ENCODE data around the gene NAV1.

NAV1 gene

DNA sequence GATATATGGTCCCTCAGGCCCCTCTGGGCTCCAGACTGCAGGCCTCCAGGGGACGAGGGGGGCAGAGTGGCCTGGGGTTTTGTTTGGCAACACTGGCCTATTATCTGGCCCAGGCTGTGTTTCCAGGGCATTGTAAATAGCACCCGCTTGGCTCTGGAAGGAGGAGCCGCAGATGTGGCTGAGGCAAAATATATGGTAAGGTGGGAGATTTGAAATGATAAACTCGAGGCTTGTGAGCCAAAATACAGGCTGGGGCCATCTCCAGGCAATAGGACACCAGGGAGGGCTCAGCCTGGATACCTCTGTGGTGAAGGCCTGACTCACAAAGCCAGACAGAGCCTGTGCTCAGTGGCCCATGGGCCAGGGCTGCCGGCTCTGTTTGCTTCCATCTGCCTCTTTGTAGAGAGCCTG, 14.0 kb downstream of the NAV1 start:
- no peaks in the 10 kb centered on the region for H3K36me3 ChIP-seq (ENCODE audit: low read depth)
- no peaks in the 10 kb centered on the region for H3K9me3 ChIP-seq (ENCODE audit: severe bottlenecking)
- no peak overlapping the region for H3K27ac ChIP-seq (ENCODE audit: poor library complexity, severe bottlenecking)
- H3K4me1 ChIP-seq (ENCODE audit: insufficient read depth, poor library complexity, severe bottlenecking): peaks cover 3% of the 10 kb centered on the region
- no peak for TF ChIP-seq CTCF (IDR thresholded peaks at IDR 0.05; ENCODE audit: poor library complexity, severe bottlenecking)
- no peak for DNase-seq (ENCODE audit: low spot score)
- ATAC-seq (ENCODE audit: low read depth): peak; percentile 33; the same call in 1 of the 3 replicates
- H3K4me3 ChIP-seq (ENCODE audit: severe bottlenecking): no peak overlapping the region
- H3K27me3 ChIP-seq (ENCODE audit: insufficient read depth, poor library complexity, severe bottlenecking): no peaks in the 10 kb centered on the region

GRCh38 chr1:201553496-201554189, 14.7 kb downstream of the NAV1 start:
- DNase-seq (ENCODE audit: low spot score) (no peak), ATAC-seq (ENCODE audit: low read depth) (no peak)
- Histone ChIP-seq H3K27ac (ENCODE audit: poor library complexity, severe bottlenecking) (no peak overlapping the region), H3K4me1 (ENCODE audit: insufficient read depth, poor library complexity, severe bottlenecking) (peaks cover 3% of the 10 kb centered on the region), H3K9me3 (ENCODE audit: severe bottlenecking) (no peaks in the 10 kb centered on the region), H3K27me3 (ENCODE audit: insufficient read depth, poor library complexity, severe bottlenecking) (no peaks in the 10 kb centered on the region), H3K4me3 (ENCODE audit: severe bottlenecking) (no peak overlapping the region), H3K36me3 (ENCODE audit: low read depth) (no peaks in the 10 kb centered on the region)
- no peak for TF ChIP-seq CTCF (IDR thresholded peaks at IDR 0.05; ENCODE audit: poor library complexity, severe bottlenecking)

- Histone ChIP-seq H3K36me3 (ENCODE audit: low read depth) (no peaks in the 10 kb centered on the region), H3K27ac (ENCODE audit: poor library complexity, severe bottlenecking) (no peak overlapping the region), H3K4me3 (ENCODE audit: severe bottlenecking) (no peak overlapping the region), H3K27me3 (ENCODE audit: insufficient read depth, poor library complexity, severe bottlenecking) (no peaks in the 10 kb centered on the region), H3K4me1 (ENCODE audit: insufficient read depth, poor library complexity, severe bottlenecking) (peaks cover 2% of the 10 kb centered on the region), H3K9me3 (ENCODE audit: severe bottlenecking) (no peaks in the 10 kb centered on the region)
- no peak for DNase-seq (ENCODE audit: low spot score)
- no peak for ATAC-seq (ENCODE audit: low read depth)
- TF ChIP-seq CTCF (IDR thresholded peaks at IDR 0.05; ENCODE audit: poor library complexity, severe bottlenecking): no peak
These were observed 15.3 kb downstream of the NAV1 start for GRCh38 chr1:201554190-201554600.

DNA sequence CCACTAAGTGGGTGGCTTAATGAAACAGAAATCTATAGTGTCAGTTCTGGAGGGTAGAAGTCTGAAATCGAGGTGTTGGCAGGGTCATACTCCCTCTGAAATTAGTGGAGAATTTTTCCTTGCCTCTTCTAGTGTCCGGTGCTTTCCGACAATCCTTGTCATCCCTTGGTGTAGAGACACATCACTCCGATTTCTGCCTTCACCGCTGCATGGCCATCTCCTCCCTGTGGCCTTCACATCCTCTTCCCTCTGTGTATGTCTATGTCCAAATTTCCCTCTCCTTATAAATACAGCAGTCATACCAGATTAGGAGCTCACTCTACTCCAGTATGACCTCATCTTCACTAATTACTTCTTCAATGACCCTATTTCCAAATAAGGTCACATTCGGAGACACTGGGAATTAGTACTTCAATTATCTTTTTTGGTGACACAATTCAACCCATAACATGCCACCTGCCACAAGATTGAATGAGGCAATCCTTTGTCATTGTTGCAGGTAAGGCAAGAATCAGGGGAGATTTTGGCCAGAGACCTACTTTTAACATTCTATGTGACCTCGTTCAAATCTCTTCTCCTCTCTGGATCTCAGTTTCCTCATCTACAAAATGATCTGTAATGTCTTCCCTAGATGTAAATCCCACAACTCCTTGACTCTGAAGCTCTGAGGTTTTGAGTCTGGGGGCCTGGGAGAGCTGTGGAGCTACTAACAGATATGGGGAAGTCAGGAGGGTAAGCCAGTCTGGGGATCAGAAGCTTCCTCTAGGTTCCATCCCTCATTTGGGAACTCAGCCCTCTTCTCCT, 16.1 kb downstream of the NAV1 start:
- Histone ChIP-seq H3K27ac (ENCODE audit: poor library complexity, severe bottlenecking) (no peak overlapping the region), H3K27me3 (ENCODE audit: insufficient read depth, poor library complexity, severe bottlenecking) (no peaks in the 10 kb centered on the region), H3K4me1 (ENCODE audit: insufficient read depth, poor library complexity, severe bottlenecking) (no peaks in the 10 kb centered on the region), H3K36me3 (ENCODE audit: low read depth) (no peaks in the 10 kb centered on the region), H3K9me3 (ENCODE audit: severe bottlenecking) (no peaks in the 10 kb centered on the region), H3K4me3 (ENCODE audit: severe bottlenecking) (no peak overlapping the region)
- no peak for TF ChIP-seq CTCF (IDR thresholded peaks at IDR 0.05; ENCODE audit: poor library complexity, severe bottlenecking)
- no peak for DNase-seq (ENCODE audit: low spot score)
- no peak for ATAC-seq (ENCODE audit: low read depth)

- Histone ChIP-seq H3K27ac (ENCODE audit: poor library complexity, severe bottlenecking) (no peak overlapping the region), H3K9me3 (ENCODE audit: severe bottlenecking) (no peaks in the 10 kb centered on the region), H3K4me3 (ENCODE audit: severe bottlenecking) (no peak overlapping the region), H3K36me3 (ENCODE audit: low read depth) (no peaks in the 10 kb centered on the region), H3K27me3 (ENCODE audit: insufficient read depth, poor library complexity, severe bottlenecking) (no peaks in the 10 kb centered on the region), H3K4me1 (ENCODE audit: insufficient read depth, poor library complexity, severe bottlenecking) (no peaks in the 10 kb centered on the region)
- no peak for DNase-seq (ENCODE audit: low spot score)
- TF ChIP-seq CTCF (IDR thresholded peaks at IDR 0.05; ENCODE audit: poor library complexity, severe bottlenecking): no peak
- no peak for ATAC-seq (ENCODE audit: low read depth)
These were observed 16.6 kb downstream of the NAV1 start for GRCh38 chr1:201555593-201555945.
